SK-N-SH treated with all-trans-retinoic acid at 6 μM for 48 hours (cell line): ENCODE results near the gene PARD3.

Experiments used
- ATAC-seq: fragments of 200-7000 bp; cut with Tn5 transposase; 3 replicates; pipeline ENCODE4 v1.9.1; 2020; ENCODE audit warnings: mild to moderate bottlenecking, moderate library complexity
- ARNTL ChIP-seq: fragments of 450-650 bp; formaldehyde crosslinking; IDR thresholded peaks from 2 replicates; pipeline ENCODE4 v1.5.0; 2020; ENCODE audit warnings: low read depth, mild to moderate bottlenecking, moderate library complexity, borderline replicate concordance
- BACH2 ChIP-seq: fragments of 250-450 bp; sonication (Bioruptor Pico); IDR thresholded peaks from 2 replicates; pipeline ENCODE4 v1.9.0; 2021; ENCODE audit warnings: mild to moderate bottlenecking, borderline replicate concordance
- CREB5 ChIP-seq: fragments of 250-450 bp; sonication (Bioruptor Pico); IDR thresholded peaks from 2 replicates; pipeline ENCODE4 v1.5.1; 2020; ENCODE audit warnings: low read depth, mild to moderate bottlenecking, moderate library complexity
- CSDC2 ChIP-seq: fragments of 250-450 bp; sonication (Bioruptor Pico); IDR thresholded peaks from 2 replicates; pipeline ENCODE4 v1.5.0; 2020; ENCODE audit warnings: mild to moderate bottlenecking, moderate library complexity
- CSRNP3 ChIP-seq: fragments of 250-450 bp; sonication (Bioruptor Pico); IDR thresholded peaks from 2 replicates; pipeline ENCODE4 v1.5.1; 2021; ENCODE audit warnings: mild to moderate bottlenecking, moderate library complexity
- ESRRG ChIP-seq: fragments of 250-450 bp; sonication (Bioruptor Pico); IDR thresholded peaks from 2 replicates; pipeline ENCODE4 v1.6.1; 2021; ENCODE audit warnings: mild to moderate bottlenecking
- GLIS3 ChIP-seq: fragments of 250-450 bp; sonication (Bioruptor Pico); IDR thresholded peaks from 2 replicates; pipeline ENCODE4 v1.5.0; 2020; ENCODE audit warnings: mild to moderate bottlenecking, moderate library complexity
- ISL1 ChIP-seq: fragments of 250-450 bp; sonication (Bioruptor Pico); IDR thresholded peaks from 2 replicates; pipeline ENCODE4 v2.1.2; 2022; ENCODE audit warnings: mild to moderate bottlenecking, moderate library complexity
- OSR1 ChIP-seq: fragments of 250-450 bp; sonication (Bioruptor Pico); IDR thresholded peaks from 2 replicates; pipeline ENCODE4 v1.8.0; 2022; ENCODE audit warnings: moderate library complexity, mild to moderate bottlenecking, inconsistent platforms
- PATZ1 ChIP-seq: fragments of 250-450 bp; sonication (Bioruptor Pico); IDR thresholded peaks from 2 replicates; pipeline ENCODE4 v1.8.0; 2020; ENCODE audit warnings: mild to moderate bottlenecking, moderate library complexity, borderline replicate concordance
- POU6F1 ChIP-seq: fragments of 250-450 bp; sonication (Bioruptor Pico); IDR thresholded peaks from 2 replicates; pipeline ENCODE4 v1.8.0; 2021; ENCODE audit warnings: low read depth, mild to moderate bottlenecking, moderate library complexity, borderline replicate concordance
- PPARA ChIP-seq: fragments of 250-450 bp; sonication (Bioruptor Pico); IDR thresholded peaks from 2 replicates; pipeline ENCODE4 v1.5.0; 2020; ENCODE audit warnings: mild to moderate bottlenecking, borderline replicate concordance
- RARB ChIP-seq: fragments of 250-450 bp; sonication (Bioruptor Pico); IDR thresholded peaks from 2 replicates; pipeline ENCODE4 v1.8.0; 2021; ENCODE audit warnings: mild to moderate bottlenecking, moderate library complexity
- SNAI2 ChIP-seq: fragments of 250-450 bp; sonication (Bioruptor Pico); IDR thresholded peaks from 2 replicates; pipeline ENCODE4 v1.5.0; 2020; ENCODE audit warnings: mild to moderate bottlenecking, moderate library complexity
- TCF4 ChIP-seq: fragments of 250-450 bp; sonication (Bioruptor Pico); IDR thresholded peaks from 2 replicates; pipeline ENCODE4 v1.8.0; 2021; ENCODE audit warnings: mild to moderate bottlenecking, moderate library complexity, borderline replicate concordance
- TOX ChIP-seq: fragments of 250-450 bp; sonication (Bioruptor Pico); IDR thresholded peaks from 2 replicates; pipeline ENCODE4 v1.8.0; 2021; ENCODE audit warnings: mild to moderate bottlenecking, moderate library complexity, borderline replicate concordance
- TSHZ2 ChIP-seq: fragments of 250-450 bp; sonication (Bioruptor Pico); IDR thresholded peaks from 2 replicates; pipeline ENCODE4 v1.5.0; 2020; ENCODE audit warnings: mild to moderate bottlenecking, moderate library complexity
- ZC3H10 ChIP-seq: fragments of 250-450 bp; sonication (Bioruptor Pico); IDR thresholded peaks from 2 replicates; pipeline ENCODE4 v1.5.1; 2021; ENCODE audit warnings: mild to moderate bottlenecking, moderate library complexity
- ZFP3 ChIP-seq: fragments of 250-450 bp; sonication (Bioruptor Pico); IDR thresholded peaks from 2 replicates; pipeline ENCODE4 v1.5.0; 2020; ENCODE audit warnings: mild to moderate bottlenecking, moderate library complexity
- ZFP30 ChIP-seq: fragments of 450-650 bp; formaldehyde crosslinking; IDR thresholded peaks from 2 replicates; pipeline ENCODE4 v1.5.0; 2022; ENCODE audit warnings: mild to moderate bottlenecking, moderate library complexity
- ZNF565 ChIP-seq: fragments of 450-650 bp; formaldehyde crosslinking; conservative IDR thresholded peaks from 2 replicates; pipeline ENCODE4 v1.5.0; 2020; ENCODE audit warnings: low read depth, mild to moderate bottlenecking, moderate library complexity
- ZNF70 ChIP-seq: fragments of 450-650 bp; formaldehyde crosslinking; IDR thresholded peaks from 2 replicates; pipeline ENCODE4 v1.5.0; 2020; ENCODE audit warnings: mild to moderate bottlenecking, moderate library complexity
- ZNF8 ChIP-seq: fragments of 450-650 bp; formaldehyde crosslinking; IDR thresholded peaks from 2 replicates; pipeline ENCODE4 v1.5.0; 2020; ENCODE audit warnings: mild to moderate bottlenecking, moderate library complexity

PARD3 gene

GRCh38 chr10:34744590-34744989, 70.5 kb downstream of the PARD3 start:
- ATAC-seq: no peak
- TF ChIP-seq CSDC2 (CRISPR knock-in tag) (no peak), TCF4 (CRISPR knock-in tag) (peak; percentile 89)

GRCh38 chr10:34743814-34744213, 71.3 kb downstream of the PARD3 start:
- TF ChIP-seq TOX (CRISPR knock-in tag) (no peak), ZNF70 (CRISPR knock-in tag) (no peak), PATZ1 (CRISPR knock-in tag) (no peak), SNAI2 (CRISPR knock-in tag) (no peak), POU6F1 (no peak), ESRRG (CRISPR knock-in tag) (no peak), TSHZ2 (CRISPR knock-in tag) (0 out of 2 replicates have a peak, but pooled peaks have one; percentile 27), ISL1 (CRISPR knock-in tag) (peak; percentile 41), ZFP3 (CRISPR knock-in tag) (no peak), ZC3H10 (no peak), GLIS3 (CRISPR knock-in tag) (no peak), CREB5 (CRISPR knock-in tag) (no peak), PPARA (CRISPR knock-in tag) (no peak), TCF4 (CRISPR knock-in tag) (peak; percentile 34; the same call in 1 of the 2 replicates), ZNF565 (CRISPR knock-in tag) (no peak), ZNF8 (CRISPR knock-in tag) (no peak), OSR1 (CRISPR knock-in tag) (no peak), CSRNP3 (CRISPR knock-in tag) (no peak), ARNTL (CRISPR knock-in tag) (no peak), BACH2 (CRISPR knock-in tag) (no peak), CSDC2 (CRISPR knock-in tag) (no peak), RARB (CRISPR knock-in tag) (no peak), ZFP30 (no peak)
- TF ChIP-seq, all 23 proteins: peak for 3
- ATAC-seq: peak; percentile 92

GRCh38 chr10:34742456-34742855, 72.6 kb downstream of the PARD3 start:
- no peak for ATAC-seq

More at GRCh38 chr10:34742456-34742855, 72.6 kb downstream of the PARD3 start:
- TF ChIP-seq ISL1 (CRISPR knock-in tag): no peak
- no peak for TF ChIP-seq RARB (CRISPR knock-in tag)
- TF ChIP-seq TCF4 (CRISPR knock-in tag): no peak
- TF ChIP-seq TOX (CRISPR knock-in tag): no peak
- TF ChIP-seq BACH2 (CRISPR knock-in tag): no peak
- no peak for TF ChIP-seq POU6F1
- TF ChIP-seq SNAI2 (CRISPR knock-in tag): no peak
- TF ChIP-seq CREB5 (CRISPR knock-in tag): no peak
- TF ChIP-seq ZFP3 (CRISPR knock-in tag): no peak
- no peak for TF ChIP-seq ESRRG (CRISPR knock-in tag)
- no peak for TF ChIP-seq ZNF565 (CRISPR knock-in tag)
- no peak for TF ChIP-seq ZFP30
- TF ChIP-seq, all 23 proteins: peak for 0
